HFFc6 (cell line): ENCODE measurements around the gene SLC4A7. TPM values are rescaled to one million over a fixed set of nuclear protein-coding genes. Genes with fewer than 3 reads are reported as not detected.
A peak's percentile ranks its signal among the peaks of the same experiment; 100 is the strongest.
"Not testable (repeated sequence)": the region's sequence is repeated elsewhere in the genome, so short reads cannot be mapped to it uniquely, and the experiment has no call there.

Source experiments
- DNase-seq: peaks from one replicate; pipeline ENCODE4 v3.0.0-alpha.2; 2018
- H3K27ac Mint-ChIP-seq: 2 replicates; pipeline ENCODE4 v1.8.0; 2020; ENCODE audit warnings: mild to moderate bottlenecking, mixed read lengths
- H3K27me3 Mint-ChIP-seq: 2 replicates; pipeline ENCODE4 v1.8.0; 2021; ENCODE audit warnings: mild to moderate bottlenecking, moderate library complexity, mixed read lengths; ENCODE audit not compliant: insufficient read depth
- H3K36me3 Mint-ChIP-seq: 2 replicates; pipeline ENCODE4 v1.8.0; 2021; ENCODE audit warnings: low read depth, mixed read lengths
- H3K4me1 Mint-ChIP-seq: 2 replicates; pipeline ENCODE4 v1.8.0; 2020; ENCODE audit warnings: low read depth, mixed read lengths
- H3K4me3 Mint-ChIP-seq: 2 replicates; pipeline ENCODE4 v1.8.0; 2020; ENCODE audit warnings: mild to moderate bottlenecking, moderate library complexity, mixed read lengths
- H3K9me3 Mint-ChIP-seq: 2 replicates; pipeline ENCODE4 v1.8.0; 2020; ENCODE audit warnings: mild to moderate bottlenecking, mixed read lengths
- total RNA-seq, 6 experiments: library from RNA; stranded (reverse); fragmentation: NEBNext Ultra II Directional; extraction: Animal tissue kit (Norgen Biotek cat#: 25700); gene quantifications; 2 replicates in 1 of 6; 3 replicates in 5 of 6; pipeline ENCODE4 v1.2.3, GENCODE V29; 2021
- TF ChIP-seq, protein P1 (sequence below): fragments of 200-600 bp; sonication (generic); IDR thresholded peaks from 2 replicates; pipeline ENCODE4 v1.5.0; 2021; ENCODE audit warnings: antibody characterized with exemption, mild to moderate bottlenecking

Gene SLC4A7
- total RNA-seq, 6 experiments from 2014 or later = 42.6 to 58.8 (median 51.7) TPM

DNA sequence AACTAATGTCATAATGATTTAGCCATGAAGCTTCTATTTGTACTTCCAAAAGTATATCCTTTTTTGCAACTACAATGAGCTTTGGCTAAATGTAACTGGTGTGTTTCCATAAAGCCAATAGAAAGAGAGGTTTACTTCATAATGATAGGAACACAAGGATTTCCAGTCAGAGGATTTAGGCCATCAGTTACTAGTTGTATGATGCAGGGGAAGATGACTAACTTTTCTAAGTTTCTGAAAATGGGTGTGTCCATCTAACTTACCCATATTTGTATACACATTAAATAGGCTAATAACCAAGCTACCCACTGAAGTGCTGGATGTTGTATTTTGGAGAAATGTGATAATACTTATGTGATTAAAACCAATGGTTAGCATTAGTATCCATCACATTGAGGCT is 55.7 kb downstream of the SLC4A7 start:
- Mint-ChIP-seq H3K9me3 (no peaks in the 10 kb centered on the region), H3K36me3 (peaks cover 57% of the 10 kb centered on the region), H3K4me3 (no peak overlapping the region), H3K27ac (no peak overlapping the region), H3K4me1 (peaks cover 64% of the 10 kb centered on the region), H3K27me3 (no peaks in the 10 kb centered on the region; the same call in none of the 2 replicates)
- TF ChIP-seq, protein P1, sequence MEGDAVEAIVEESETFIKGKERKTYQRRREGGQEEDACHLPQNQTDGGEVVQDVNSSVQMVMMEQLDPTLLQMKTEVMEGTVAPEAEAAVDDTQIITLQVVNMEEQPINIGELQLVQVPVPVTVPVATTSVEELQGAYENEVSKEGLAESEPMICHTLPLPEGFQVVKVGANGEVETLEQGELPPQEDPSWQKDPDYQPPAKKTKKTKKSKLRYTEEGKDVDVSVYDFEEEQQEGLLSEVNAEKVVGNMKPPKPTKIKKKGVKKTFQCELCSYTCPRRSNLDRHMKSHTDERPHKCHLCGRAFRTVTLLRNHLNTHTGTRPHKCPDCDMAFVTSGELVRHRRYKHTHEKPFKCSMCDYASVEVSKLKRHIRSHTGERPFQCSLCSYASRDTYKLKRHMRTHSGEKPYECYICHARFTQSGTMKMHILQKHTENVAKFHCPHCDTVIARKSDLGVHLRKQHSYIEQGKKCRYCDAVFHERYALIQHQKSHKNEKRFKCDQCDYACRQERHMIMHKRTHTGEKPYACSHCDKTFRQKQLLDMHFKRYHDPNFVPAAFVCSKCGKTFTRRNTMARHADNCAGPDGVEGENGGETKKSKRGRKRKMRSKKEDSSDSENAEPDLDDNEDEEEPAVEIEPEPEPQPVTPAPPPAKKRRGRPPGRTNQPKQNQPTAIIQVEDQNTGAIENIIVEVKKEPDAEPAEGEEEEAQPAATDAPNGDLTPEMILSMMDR = no peak
- no peak for DNase-seq

DNA sequence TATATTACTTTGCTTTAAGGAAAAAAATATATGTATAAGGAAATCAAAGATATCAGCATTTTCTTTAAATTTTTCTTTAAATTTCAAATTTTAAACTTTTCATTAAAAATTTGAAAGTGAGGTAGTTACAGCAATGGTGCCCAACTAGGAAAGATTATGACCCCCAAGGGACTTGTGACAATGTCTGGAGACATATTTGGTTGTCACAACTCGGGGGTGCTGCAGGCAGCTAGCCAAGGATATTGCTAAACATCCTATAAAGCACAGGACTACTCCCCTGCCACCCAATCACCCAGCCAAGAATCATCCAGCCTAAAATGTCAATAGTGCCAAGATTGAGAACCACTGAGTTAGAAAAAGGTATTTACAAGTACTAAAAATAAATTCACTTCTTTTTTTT is 57.3 kb downstream of the SLC4A7 start:
- TF ChIP-seq, protein P1 = no peak
- Mint-ChIP-seq H3K27ac (peak overlapping the region; percentile 48; the same call in 1 of the 2 replicates), H3K27me3 (no peaks in the 10 kb centered on the region; the same call in none of the 2 replicates), H3K4me3 (no peak overlapping the region), H3K9me3 (no peaks in the 10 kb centered on the region), H3K4me1 (peaks cover 57% of the 10 kb centered on the region), H3K36me3 (peaks cover 50% of the 10 kb centered on the region)
- DNase-seq = no peak

DNA sequence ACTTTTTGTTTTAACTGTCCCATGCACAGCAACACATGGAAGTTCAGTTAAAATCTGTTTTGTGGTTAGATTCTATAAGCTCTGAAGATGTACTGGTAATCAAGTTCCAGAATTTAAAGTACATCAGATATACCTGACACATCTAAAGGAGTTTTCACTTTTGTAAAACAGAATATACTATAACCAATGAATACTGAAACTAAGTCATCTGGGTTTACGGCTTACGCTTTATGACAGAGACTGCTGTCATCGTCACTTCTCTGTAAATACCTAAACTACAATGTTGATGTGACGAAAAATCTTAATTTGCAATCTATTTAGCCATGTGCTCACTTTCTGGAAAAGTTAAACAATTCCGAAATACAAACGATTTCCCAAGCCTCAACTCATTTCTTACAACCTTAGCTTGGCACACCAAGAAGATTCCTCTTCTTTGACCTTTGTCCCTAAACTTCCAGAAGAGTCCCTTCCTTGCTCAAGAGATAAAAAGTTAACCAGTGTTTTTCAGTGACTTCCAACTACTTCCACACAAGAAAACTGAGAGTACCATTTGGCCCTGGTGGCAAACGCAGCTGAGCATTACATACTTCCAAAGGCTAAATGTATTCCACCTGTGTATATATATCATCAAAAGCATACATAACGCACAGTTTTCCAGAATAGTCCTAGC is 58.2 kb downstream of the SLC4A7 start:
- Mint-ChIP-seq H3K27me3 (no peaks in the 10 kb centered on the region; the same call in none of the 2 replicates), H3K27ac (peak overlapping the region; percentile 52), H3K9me3 (no peaks in the 10 kb centered on the region), H3K4me1 (peaks cover 48% of the 10 kb centered on the region), H3K4me3 (no peak overlapping the region), H3K36me3 (peaks cover 43% of the 10 kb centered on the region)
- DNase-seq = no peak
- TF ChIP-seq, protein P1 = no peak

DNA sequence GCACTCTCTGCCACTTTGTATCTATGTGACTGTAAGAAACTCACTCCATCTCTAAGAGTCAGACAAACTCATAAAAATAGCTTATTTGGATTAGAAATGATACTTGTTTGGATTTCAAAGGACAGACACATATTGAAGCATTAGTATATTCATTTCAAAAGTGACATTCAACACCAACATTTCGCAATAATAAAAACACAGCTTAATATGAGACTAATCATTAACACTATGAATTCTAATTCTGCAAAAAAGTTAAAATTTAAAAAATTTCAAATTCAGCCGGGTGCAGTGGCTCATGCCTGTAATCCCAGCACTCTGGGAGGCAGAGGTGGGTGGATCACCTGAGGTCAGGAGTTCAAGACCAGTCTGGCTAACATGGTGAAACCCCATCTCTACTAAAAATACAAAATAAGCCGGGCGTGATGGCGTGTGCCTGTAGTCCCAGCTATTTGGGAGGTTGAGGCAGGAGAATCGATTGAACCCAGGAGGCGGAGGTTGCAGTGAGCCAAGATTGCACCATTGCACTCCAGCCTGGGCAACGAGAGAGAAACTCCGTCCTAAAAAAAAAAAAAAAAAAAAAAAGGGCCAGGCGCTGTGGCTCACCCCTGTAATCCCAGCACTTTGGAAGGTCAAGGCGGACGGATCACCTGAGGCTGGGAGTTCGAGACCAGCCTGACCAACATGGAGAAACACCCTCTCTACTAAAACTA is 59.2 kb downstream of the SLC4A7 start:
- H3K27ac Mint-ChIP-seq = peak overlapping the region; percentile 58
- not testable (repeated sequence) for DNase-seq, H3K27me3 Mint-ChIP-seq, H3K9me3 Mint-ChIP-seq, H3K4me3 Mint-ChIP-seq
- H3K36me3 Mint-ChIP-seq = peaks cover 46% of the 10 kb centered on the region
- peaks cover 39% of the 10 kb centered on the region for H3K4me1 Mint-ChIP-seq

DNA sequence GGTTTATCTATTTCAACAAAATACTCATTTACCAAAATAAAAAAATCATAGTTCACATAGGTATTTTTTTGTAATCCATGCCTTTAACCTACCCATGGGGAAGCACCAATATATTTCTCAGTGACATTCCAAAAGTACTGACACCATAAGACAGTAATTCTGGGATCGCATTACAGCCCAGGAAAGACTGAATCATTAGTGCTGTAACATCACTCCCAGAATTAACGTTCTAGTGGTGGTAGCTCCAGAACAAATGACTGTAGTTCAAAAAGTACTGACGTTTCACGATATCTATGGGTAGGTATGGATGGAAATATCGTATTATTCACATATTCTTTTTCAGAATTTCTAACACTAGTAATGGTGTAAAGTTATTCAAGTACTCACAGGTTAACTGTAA is 60.7 kb downstream of the SLC4A7 start:
- Mint-ChIP-seq H3K27ac (peak overlapping the region; percentile 75), H3K4me1 (peaks cover 35% of the 10 kb centered on the region), H3K4me3 (peak overlapping the region; percentile 41), H3K9me3 (no peaks in the 10 kb centered on the region), H3K36me3 (peaks cover 50% of the 10 kb centered on the region), H3K27me3 (peaks cover 3% of the 10 kb centered on the region; the same call in 1 of the 2 replicates)
- peak; percentile 67 for DNase-seq
- TF ChIP-seq, protein P1 = no peak

DNA sequence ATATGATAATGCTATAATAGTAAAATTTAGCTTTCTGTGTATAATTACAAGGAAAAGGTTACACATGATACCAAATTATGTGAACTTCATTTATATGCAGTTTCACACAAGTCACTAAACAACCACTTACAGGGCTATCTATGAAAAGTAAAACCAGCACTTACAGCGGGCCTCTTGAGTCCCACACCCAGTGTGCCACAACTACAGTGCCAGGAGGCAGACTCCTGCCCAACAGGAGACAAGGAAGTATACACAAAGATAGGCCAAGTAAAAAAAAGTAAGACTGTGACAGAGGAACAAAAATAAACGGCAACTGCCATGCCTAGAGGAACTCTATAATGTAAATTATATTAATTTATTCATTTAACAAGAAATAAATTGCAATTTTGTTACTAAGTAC is 61.6 kb downstream of the SLC4A7 start:
- Mint-ChIP-seq H3K4me1 (peaks cover 28% of the 10 kb centered on the region), H3K36me3 (peaks cover 49% of the 10 kb centered on the region), H3K27me3 (peaks cover 3% of the 10 kb centered on the region; the same call in 1 of the 2 replicates), H3K27ac (no peak overlapping the region; the same call in 1 of the 2 replicates), H3K4me3 (no peak overlapping the region; the same call in 1 of the 2 replicates), H3K9me3 (no peaks in the 10 kb centered on the region)
- no peak for DNase-seq
- TF ChIP-seq, protein P1 = no peak
